ENCODE data around the gene CYP2C9. TPM values are rescaled to one million over a fixed set of nuclear protein-coding genes. Genes with fewer than 3 reads are reported as not detected.

The CYP2C9 gene
- total RNA-seq, 1 donor from 2014 or later, result 125 TPM

DNA sequence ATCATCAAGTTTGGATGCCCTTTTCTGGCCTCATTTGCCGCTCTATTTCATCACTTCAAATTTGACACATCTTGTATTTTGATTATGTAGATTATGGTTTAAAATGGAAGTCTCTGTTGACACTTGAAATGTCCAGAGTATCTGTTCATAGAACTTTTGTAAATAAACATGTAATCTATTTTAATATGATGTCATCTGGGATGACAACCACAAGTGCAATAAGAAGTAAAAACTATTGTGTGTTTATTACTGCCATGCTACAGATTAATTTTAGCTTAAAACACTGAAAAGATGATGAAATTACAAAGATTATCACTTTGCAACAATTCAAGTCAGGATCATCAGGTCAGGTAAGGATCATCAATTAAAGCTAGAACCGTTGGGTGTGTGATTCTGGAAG lies 100.8 kb downstream of the CYP2C9 start:
- no peak for DNase-seq (ENCODE audit: low spot score)

Other genes with a start within 250 kb of the CYP2C9 start
- gene CYP2C19, start 176.0 kb upstream of the CYP2C9 start, total RNA-seq, result 188 TPM
- gene CYP2C8, start 130.8 kb downstream of the CYP2C9 start, total RNA-seq, result 40.3 TPM

Measured in mucosa of gallbladder (tissue), 1 donor.